Chondrocyte (in vitro differentiated cells): ENCODE data around the gene ZNF488. TPM values are rescaled to one million over a fixed set of nuclear protein-coding genes. Genes with fewer than 3 reads are reported as not detected.

Source experiments
- DNase-seq: peaks from one replicate; pipeline ENCODE4 v3.0.0; 2021; ENCODE audit warnings: mixed read lengths, low spot score
- H3K27ac Mint-ChIP-seq: one replicate; pipeline ENCODE4 v1.8.0; 2021; ENCODE audit warnings: mild to moderate bottlenecking, moderate library complexity, mixed read lengths; ENCODE audit not compliant: unreplicated experiment
- H3K27me3 Mint-ChIP-seq: 2 replicates; pipeline ENCODE4 v1.8.0; 2021; ENCODE audit warnings: low read depth, mixed read lengths
- H3K36me3 Mint-ChIP-seq: 2 replicates; pipeline ENCODE4 v1.8.0; 2021; ENCODE audit warnings: low read depth, mixed read lengths
- H3K4me1 Mint-ChIP-seq: 2 replicates; pipeline ENCODE4 v1.8.0; 2021; ENCODE audit warnings: low read depth, mild to moderate bottlenecking, mixed read lengths
- H3K4me3 Mint-ChIP-seq: one replicate; pipeline ENCODE4 v1.8.0; 2021; ENCODE audit warnings: mild to moderate bottlenecking, moderate library complexity, mixed read lengths; ENCODE audit not compliant: unreplicated experiment
- H3K9me3 Mint-ChIP-seq: 2 replicates; pipeline ENCODE4 v1.8.0; 2021; ENCODE audit warnings: low read depth, mixed read lengths
- total RNA-seq: library from RNA; stranded (reverse); gene quantifications from 3 replicates; pipeline ENCODE4 v1.2.1, GENCODE V29; 2021
- TF ChIP-seq, protein P1 (sequence below): fragments of 200-600 bp; sonication (generic); IDR thresholded peaks from 2 replicates; pipeline ENCODE4 v1.5.0; 2021; ENCODE audit warnings: antibody characterized with exemption, mild to moderate bottlenecking, moderate library complexity

Gene ZNF488
- total RNA-seq, 1 donor from 2014 or later, result 0.17 TPM

DNA sequence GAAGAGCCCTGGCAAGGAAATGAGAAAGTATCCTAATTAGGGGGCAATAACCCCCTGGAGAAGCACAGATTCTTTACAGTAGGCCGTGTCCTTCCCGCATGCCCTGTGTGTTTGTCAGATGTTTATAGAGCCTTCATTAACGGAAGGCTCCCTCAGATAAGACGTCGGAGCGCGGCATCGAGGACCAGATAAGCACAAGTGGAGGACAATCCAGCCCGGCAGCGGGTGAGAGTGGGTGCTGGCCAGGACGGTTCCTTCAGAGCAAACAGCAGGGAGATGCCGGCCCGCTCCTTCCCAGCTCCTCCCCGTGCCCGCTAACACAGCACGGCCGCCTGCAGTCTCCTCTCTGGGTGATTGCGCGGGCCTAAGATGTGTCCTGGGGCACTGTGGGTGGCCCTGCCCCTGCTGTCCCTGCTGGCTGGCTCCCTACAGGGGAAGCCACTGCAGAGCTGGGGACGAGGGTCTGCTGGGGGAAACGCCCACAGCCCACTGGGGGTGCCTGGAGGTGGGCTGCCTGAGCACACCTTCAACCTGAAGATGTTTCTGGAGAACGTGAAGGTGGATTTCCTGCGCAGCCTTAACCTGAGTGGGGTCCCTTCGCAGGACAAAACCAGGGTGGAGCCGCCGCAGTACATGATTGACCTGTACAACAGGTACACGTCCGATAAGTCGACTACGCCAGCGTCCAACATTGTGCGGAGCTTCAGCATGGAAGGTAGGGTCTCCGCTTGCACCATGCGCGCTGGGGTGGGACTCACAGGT, 61.6 kb downstream of the ZNF488 start, which contains the start of gene GDF2:
Gene GDF2, plus strand, starts transcription at position 155 of the 762 bp plus-strand sequence. Its CDS starts 215 bp downstream, at position 370.
- H3K36me3 Mint-ChIP-seq, result no peaks in the 10 kb centered on the region
- H3K9me3 Mint-ChIP-seq, result no peaks in the 10 kb centered on the region
- H3K27me3 Mint-ChIP-seq, result peaks cover 24% of the 10 kb centered on the region
- H3K4me1 Mint-ChIP-seq, result no peaks in the 10 kb centered on the region
- DNase-seq, result peak; percentile 84
- no peak within 1 kb of the TSS for H3K4me3 Mint-ChIP-seq
- no peak within 1 kb of the TSS for H3K27ac Mint-ChIP-seq
- TF ChIP-seq, protein P1, sequence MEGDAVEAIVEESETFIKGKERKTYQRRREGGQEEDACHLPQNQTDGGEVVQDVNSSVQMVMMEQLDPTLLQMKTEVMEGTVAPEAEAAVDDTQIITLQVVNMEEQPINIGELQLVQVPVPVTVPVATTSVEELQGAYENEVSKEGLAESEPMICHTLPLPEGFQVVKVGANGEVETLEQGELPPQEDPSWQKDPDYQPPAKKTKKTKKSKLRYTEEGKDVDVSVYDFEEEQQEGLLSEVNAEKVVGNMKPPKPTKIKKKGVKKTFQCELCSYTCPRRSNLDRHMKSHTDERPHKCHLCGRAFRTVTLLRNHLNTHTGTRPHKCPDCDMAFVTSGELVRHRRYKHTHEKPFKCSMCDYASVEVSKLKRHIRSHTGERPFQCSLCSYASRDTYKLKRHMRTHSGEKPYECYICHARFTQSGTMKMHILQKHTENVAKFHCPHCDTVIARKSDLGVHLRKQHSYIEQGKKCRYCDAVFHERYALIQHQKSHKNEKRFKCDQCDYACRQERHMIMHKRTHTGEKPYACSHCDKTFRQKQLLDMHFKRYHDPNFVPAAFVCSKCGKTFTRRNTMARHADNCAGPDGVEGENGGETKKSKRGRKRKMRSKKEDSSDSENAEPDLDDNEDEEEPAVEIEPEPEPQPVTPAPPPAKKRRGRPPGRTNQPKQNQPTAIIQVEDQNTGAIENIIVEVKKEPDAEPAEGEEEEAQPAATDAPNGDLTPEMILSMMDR, result no peak

DNA sequence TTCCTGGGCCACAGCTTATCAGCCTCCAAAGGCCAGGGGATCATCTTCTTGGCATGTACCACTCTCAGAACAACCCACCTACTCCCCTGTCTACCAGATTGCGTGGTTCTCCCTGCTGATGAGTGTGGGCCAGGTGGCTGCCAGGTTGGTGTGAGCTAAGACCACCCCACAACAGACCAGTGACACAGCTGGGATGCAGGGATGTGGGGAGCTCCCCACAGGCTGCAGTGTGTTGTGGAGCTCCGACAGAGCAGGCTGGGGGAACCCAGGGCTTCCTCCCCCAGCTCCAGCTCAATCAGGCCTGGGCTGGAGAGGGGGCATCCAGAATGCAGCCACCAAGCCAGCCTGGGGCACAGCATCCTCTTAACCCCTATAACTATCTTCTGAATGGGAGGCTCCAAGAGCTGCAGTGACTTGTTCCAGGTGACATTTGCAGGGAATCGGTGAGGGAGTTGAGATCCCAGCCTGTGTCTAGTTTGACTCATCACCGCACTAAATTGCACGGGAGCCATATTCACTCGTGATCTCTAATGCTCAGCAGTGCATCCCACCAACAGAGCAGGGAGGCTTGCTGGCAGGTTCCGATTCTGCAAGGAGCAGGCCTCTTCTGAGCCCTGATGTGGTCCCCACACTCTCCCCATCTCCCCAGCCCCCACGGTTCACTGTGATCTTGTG, 62.4 kb downstream of the ZNF488 start:
- Mint-ChIP-seq H3K36me3 (no peaks in the 10 kb centered on the region), H3K4me1 (no peaks in the 10 kb centered on the region), H3K27ac (no peak overlapping the region), H3K9me3 (no peaks in the 10 kb centered on the region), H3K27me3 (peaks cover 24% of the 10 kb centered on the region), H3K4me3 (no peak overlapping the region)
- peak; percentile 58 for DNase-seq
- TF ChIP-seq, protein P1, result no peak

DNA sequence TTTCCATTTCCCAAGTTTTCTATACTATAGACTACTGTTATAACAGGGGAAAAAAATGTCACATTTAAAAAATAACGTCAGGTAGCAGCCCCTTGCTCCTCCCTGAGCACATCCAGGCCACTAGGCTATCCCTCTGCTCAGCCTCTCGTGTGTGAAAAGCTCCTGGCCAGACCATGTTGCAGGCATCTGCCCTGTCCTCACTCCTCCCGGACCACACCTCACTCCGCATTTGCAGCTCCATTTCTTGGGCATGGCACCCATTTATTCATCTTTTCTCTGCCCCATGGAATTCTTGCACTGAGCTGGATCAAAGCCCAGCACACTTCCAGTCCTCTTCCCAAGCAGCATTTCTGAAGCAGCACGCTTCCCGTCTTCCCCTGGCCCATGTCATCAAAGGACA, 63.3 kb downstream of the ZNF488 start:
- Mint-ChIP-seq H3K4me3 (no peak overlapping the region), H3K27ac (no peak overlapping the region), H3K36me3 (no peaks in the 10 kb centered on the region), H3K27me3 (peaks cover 26% of the 10 kb centered on the region), H3K4me1 (no peaks in the 10 kb centered on the region), H3K9me3 (no peaks in the 10 kb centered on the region)
- TF ChIP-seq, protein P1, result no peak
- peak; percentile 35 for DNase-seq

DNA sequence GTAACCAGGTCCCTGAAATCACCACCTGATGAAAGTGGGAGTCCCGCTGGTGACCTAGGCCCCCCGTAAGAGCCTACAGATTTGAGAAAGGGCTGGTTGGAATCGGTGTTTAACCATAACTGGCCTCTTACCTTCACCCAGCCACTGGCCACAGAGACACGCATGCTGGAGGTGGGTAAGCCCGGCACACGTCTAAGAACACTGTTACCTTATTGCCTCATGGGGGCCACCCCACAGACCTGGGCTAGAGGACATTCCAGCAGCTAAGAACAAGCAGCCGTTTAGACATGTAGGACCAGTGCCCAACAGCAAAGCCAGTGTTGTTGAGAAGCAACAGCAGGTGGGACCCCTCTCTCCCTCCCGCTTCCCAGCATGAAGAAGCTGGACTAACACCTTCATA, 64.3 kb downstream of the ZNF488 start:
- Mint-ChIP-seq H3K4me3 (no peak overlapping the region), H3K36me3 (no peaks in the 10 kb centered on the region), H3K27ac (no peak overlapping the region), H3K9me3 (no peaks in the 10 kb centered on the region), H3K27me3 (peaks cover 22% of the 10 kb centered on the region), H3K4me1 (no peaks in the 10 kb centered on the region)
- TF ChIP-seq, protein P1, result no peak
- peak; percentile 50 for DNase-seq

DNA sequence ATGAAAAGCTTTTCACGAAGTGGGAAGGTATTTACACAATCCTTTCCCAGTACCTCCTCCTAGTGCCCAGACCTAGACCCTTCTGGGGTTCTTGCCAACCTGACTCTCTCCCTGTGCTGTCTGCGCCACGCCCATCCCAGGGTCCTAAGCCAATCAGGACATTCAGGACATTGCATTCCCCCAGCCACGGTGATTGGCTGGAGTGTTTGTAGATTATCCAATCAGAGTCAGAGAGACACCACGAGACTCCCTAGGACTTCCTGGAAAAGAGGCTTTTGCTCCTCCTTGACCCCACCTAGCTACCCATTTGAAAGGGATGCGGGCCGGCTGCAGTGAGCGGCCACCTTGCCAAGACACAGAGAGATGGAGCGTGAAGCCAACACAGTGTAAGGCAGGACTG, 65.4 kb downstream of the ZNF488 start:
- H3K4me1 Mint-ChIP-seq, result no peaks in the 10 kb centered on the region
- peaks cover 19% of the 10 kb centered on the region for H3K27me3 Mint-ChIP-seq
- peak; percentile 27 for DNase-seq
- TF ChIP-seq, protein P1, result no peak
- no peak overlapping the region for H3K4me3 Mint-ChIP-seq
- H3K27ac Mint-ChIP-seq, result no peak overlapping the region
- no peaks in the 10 kb centered on the region for H3K9me3 Mint-ChIP-seq
- no peaks in the 10 kb centered on the region for H3K36me3 Mint-ChIP-seq
